ENCODE results near the gene PARP1. TPM values are rescaled to one million over a fixed set of nuclear protein-coding genes. Genes with fewer than 3 reads are reported as not detected.

The PARP1 gene
- total RNA-seq, 2 donors from 2014 or later: 70.3 TPM

GRCh38 chr1:226314055-226314454 lies 93.8 kb downstream of the PARP1 start:
- H3K4me1 ChIP-seq (ENCODE audit: control insufficient read depth in 1 of 2, low read depth in 2 of 2): peaks cover 3 to 12% of the 10 kb centered on the region in 2 donors

GRCh38 chr1:226312065-226312464 lies 95.8 kb downstream of the PARP1 start:
- Histone ChIP-seq H3K27me3 (replicated peaks; ENCODE audit: insufficient read depth) (no peaks in the 10 kb centered on the region), H3K36me3 (no peaks in the 10 kb centered on the region), H3K9me3 (no peaks in the 10 kb centered on the region), H3K4me1 (ENCODE audit: control insufficient read depth in 1 of 2, low read depth in 2 of 2) (peaks cover 3 to 20% of the 10 kb centered on the region in 2 donors), H3K27ac (no peak overlapping the region), H3K4me3 (no peak overlapping the region)
- TF ChIP-seq CTCF (IDR thresholded peaks at IDR 0.05): no peak
- ATAC-seq (ENCODE audit: insufficient number of reproducible peaks, low FRiP score, low read depth): no peak
- DNase-seq (ENCODE audit: low spot score): no peak

More at GRCh38 chr1:226314055-226314454, 93.8 kb downstream of the PARP1 start:
- no peaks in the 10 kb centered on the region for H3K9me3 ChIP-seq
- no peak for DNase-seq (ENCODE audit: low spot score)
- no peak overlapping the region for H3K27ac ChIP-seq
- H3K36me3 ChIP-seq: no peaks in the 10 kb centered on the region
- ATAC-seq (ENCODE audit: insufficient number of reproducible peaks, low FRiP score, low read depth): no peak
- no peak for TF ChIP-seq CTCF (IDR thresholded peaks at IDR 0.05)
- H3K4me3 ChIP-seq: no peak overlapping the region
- H3K27me3 ChIP-seq (replicated peaks; ENCODE audit: insufficient read depth): no peaks in the 10 kb centered on the region

- Histone ChIP-seq H3K27ac (no peak overlapping the region), H3K4me3 (no peak overlapping the region), H3K4me1 (ENCODE audit: control insufficient read depth in 1 of 2, low read depth in 2 of 2) (peaks cover 3 to 20% of the 10 kb centered on the region in 2 donors), H3K36me3 (no peaks in the 10 kb centered on the region), H3K9me3 (no peaks in the 10 kb centered on the region), H3K27me3 (replicated peaks; ENCODE audit: insufficient read depth) (no peaks in the 10 kb centered on the region)
- DNase-seq (ENCODE audit: low spot score) (no peak), ATAC-seq (ENCODE audit: insufficient number of reproducible peaks, low FRiP score, low read depth) (no peak)
- TF ChIP-seq CTCF (IDR thresholded peaks at IDR 0.05): no peak
Observed at GRCh38 chr1:226311376-226311775, 96.5 kb downstream of the PARP1 start.

Other genes starting within 250 kb of the PARP1 start
- 10 to 100 TPM; 44.7 to 59.8 TPM for gene ACBD3, start 221.4 kb downstream of the PARP1 start, total RNA-seq
- gene MIXL1, start 184.4 kb downstream of the PARP1 start, total RNA-seq: not detected
- 1 to 10 TPM; 1.3 to 1.6 TPM for gene LIN9, start 98.9 kb downstream of the PARP1 start, total RNA-seq
- 1 to 10 TPM in 1 of 2 donors, under 1 TPM in 1; 0.41 to 1.6 TPM for gene STUM, start 140.7 kb upstream of the PARP1 start, total RNA-seq